HTR-8/SVneo (cell line): Measurements from ENCODE around the gene CTDP1.
"Not testable (repeated sequence)": the region's sequence is repeated elsewhere in the genome, so short reads cannot be mapped to it uniquely, and the experiment has no call there.

Experiments used
- DNase-seq: peaks from one replicate; pipeline ENCODE4 v3.0.0; 2011; ENCODE audit warnings: low spot score, mixed read lengths; ENCODE audit not compliant: insufficient read length
- FAIRE-seq: peaks from 2 replicates; lab custom pipeline; 2011; peaks lifted over from hg19 to GRCh38; lab: Jason Lieb, UNC

CTDP1 gene

DNA sequence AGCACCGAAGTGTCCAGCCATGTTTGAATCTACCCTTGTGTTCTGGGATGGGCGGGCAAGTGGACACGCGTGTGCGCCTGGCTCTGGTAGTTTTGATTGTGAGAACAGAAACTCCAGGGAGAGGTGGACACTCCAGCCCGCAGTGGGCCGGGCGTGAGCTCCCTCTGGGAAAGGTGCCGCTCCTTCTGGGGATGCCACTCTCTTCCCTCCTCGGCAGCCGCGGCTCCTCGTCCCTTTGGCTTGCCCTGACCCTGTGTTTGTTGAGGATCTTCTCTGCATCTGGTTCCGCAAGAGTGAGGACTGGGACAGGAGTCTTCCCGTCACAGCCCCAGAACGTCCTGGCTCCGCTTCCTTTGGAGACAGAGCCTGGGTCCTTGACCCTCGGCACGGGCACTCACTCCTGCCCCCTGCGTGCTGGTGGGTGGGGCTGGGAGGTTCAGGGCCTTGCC lies 1.3 kb downstream of the CTDP1 start:
- no peak for DNase-seq
- FAIRE-seq = no peak

DNA sequence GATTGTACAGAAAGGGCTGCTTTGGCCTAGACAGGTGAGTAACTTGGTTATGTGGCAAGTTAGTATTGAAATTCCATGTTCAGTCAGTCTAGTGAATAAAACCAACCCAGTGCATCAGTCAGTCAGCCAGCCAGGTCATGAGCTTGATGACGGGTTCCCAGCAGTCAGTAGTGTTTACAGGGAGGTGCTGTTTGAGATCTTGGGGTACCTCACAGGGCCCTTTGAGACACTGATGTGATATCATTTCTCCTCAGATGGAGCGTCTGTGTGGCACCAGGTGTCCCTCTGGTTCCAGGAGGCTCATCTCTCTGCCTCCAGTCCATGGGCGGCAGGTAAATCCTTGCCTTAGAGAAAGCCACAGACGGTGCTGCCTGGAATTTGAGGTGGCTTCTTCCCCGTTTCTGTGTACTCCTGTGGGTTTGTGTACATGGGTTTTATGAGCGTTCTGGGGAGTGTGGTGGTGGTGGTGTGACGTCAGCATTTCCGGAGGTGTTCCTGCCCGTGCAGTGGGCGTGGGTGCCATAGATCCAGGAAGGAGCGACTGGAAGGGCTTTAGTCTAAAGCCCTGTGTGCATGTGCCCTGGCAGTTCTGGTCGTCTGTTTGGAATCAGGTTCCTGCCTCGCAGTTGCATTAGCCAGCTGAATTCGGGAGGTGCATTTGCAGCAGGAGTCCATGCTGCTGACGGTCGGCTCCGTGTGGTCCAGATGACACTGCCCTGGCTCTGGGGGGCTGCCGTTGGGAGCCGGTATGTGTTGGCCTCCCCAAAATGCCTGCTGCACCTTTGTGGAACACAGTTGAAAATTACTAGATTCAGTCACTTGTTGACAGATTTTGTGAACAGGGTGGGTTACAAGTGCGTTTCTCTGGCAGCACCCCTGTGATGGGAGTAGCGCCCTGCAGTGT lies 2.1 kb downstream of the CTDP1 start:
- no peak for FAIRE-seq
- DNase-seq = no peak

DNA sequence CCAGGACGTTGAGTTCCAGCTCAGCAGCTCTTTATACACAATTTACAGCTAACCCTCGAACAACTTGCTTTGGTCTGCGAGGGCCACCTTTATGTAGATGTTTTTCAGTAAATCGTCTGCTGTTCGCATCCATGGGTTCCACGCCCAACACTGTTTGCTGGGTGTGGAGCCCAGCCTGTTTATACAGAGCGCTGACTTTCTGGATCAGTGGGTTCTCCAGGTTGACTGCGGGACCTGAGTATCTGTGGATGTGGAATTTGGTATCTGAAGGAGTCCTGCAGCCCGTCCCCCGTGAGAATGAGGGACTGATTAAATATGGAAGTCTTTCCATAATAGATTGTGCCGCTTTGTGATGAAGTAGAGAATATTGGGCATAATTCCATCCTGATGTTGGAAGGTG lies 2.9 kb downstream of the CTDP1 start:
- no peak for FAIRE-seq
- DNase-seq = no peak

DNA sequence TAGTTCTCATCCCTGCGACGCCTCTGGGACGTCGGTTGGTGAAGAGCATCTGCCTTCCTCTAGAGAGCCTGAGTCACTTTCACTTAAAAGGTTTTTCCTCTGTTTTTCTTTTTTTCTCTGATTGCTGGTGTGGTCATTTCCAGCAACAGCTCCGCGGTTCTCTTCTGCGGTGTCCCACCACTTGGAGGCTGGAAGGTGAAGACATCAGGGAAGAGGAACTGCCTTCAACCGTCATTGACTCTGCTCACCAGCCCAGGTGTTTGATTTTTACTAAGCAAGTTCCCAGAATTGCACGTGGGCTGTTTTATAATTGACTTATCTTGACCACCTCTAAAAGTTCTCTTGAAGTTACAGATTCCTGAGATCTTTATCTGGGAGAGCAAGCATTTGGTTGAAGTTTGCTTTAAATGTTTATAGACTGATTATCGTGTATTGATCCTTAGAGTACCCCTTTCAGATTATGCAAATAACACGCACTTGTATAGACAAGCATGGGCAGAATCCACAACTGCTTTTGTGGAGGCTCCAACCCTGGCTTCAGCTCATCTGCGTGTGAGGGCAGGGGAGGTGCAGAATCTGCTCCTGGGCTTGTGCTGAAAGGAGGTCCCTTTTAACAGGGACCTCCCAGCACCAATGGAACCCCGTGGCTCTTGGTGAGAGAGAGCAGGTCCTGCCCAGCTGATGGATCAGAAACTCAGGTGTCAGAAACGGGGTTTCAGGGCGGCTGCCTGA lies 3.5 kb downstream of the CTDP1 start:
- FAIRE-seq (no peak), DNase-seq (no peak)

DNA sequence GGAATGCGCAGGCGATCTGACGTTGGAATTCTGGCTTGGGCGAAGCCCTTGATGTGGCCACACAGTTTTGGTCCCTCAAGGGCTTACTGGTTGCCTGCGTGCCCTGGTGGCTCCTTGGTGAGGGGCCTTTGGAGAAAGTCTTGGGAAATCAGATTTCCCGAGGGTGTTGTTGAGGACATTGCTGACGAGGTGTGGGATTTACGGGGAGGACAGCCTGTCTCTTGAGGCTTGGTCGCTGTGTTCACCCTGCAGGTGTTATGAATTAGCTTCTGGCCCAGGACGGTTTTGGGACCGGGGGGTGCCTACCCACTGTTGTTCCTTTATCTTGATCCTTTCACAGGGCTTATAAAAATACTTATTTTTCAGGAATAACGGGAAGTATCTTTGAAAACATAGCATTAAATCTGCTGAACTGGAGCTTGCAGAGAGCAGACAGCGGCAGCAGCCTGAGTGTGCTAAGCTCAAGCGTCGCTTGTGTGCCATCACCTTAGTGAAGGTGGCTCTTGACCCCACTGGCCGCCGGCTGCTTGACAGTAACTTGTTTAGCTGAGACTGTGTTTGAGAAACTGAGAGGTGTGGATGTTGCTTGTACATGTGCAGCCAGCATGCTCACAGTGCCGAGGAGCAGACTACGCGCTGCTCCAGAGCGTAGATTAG lies 4.2 kb downstream of the CTDP1 start:
- DNase-seq = no peak
- no peak for FAIRE-seq

DNA sequence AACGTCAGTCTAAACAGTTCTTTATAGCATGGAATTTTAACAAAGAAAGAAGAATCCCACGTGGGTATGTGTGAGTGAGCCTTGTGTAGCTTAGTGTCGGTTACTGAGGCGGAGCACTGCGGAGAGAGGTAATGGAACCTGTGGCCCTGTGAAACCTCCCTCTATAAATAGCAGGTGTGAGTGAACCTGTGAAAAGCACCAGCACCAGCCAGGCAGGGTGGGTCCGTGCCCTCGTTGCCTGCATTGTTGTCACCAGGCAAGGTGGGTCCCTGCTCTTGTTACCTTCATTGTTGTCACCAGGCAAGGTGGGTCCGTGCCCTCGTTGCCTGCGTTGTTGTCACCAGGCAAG lies 4.7 kb downstream of the CTDP1 start:
- FAIRE-seq (no peak), DNase-seq (no peak)

DNA sequence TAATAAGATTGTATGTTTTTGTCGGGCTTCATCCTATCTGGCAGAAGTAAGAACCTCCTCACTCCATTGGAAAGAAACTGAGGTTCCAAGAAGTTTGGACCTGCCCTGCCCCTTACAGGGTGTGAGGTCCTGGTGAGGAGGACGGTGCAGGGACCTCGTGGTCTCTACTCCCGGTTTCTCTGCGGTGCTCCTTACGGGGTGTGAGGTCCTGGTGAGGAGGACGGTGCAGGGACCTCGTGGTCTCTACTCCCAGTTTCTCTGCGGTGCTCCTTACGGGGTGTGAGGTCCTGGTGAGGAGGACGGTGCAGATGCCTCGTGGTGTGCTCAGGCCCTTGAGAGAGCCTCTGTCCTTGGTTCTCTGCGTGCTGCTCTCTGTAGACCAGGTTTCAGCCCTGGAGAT lies 5.2 kb downstream of the CTDP1 start:
- DNase-seq (no peak), FAIRE-seq (no peak)

DNA sequence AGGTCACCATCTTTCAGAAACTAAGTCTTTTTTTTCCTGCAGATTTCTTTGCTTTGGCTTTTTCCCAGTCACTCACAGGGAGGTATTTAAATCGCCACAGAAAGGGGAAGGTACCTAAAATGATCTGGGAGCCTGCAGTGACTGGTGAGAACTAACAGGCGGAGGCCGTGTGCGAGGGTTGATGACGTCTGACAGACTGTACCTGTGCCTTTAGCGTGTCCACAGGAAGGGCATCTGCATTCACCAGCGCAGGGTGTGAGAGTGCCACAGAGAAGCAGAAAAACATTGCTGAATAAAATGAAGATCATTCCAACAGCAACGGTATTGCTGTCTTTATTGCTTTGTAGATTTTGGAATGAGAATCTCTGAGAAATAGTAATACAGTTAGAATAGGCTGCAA lies 5.7 kb downstream of the CTDP1 start:
- no peak for FAIRE-seq
- DNase-seq = no peak

DNA sequence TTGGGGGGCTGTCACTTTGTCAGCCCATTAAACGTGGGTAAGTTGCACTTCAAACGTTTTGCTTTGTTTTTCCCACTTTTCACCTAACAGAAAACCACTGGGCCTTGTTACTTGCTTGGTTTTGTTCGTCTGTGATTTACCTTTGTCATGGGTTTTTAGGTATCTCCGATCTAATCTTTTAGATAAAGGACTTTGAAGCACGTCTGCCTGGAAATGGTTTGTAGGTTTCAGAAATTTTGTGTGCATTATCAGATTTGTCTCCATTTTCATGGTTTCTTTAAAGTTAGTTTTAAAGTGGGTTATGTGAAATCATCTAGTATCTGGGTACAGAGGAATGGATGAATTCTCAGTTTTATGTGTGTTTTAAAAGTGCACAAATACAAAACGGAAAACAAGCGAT lies 6.4 kb downstream of the CTDP1 start:
- no peak for FAIRE-seq

DNA sequence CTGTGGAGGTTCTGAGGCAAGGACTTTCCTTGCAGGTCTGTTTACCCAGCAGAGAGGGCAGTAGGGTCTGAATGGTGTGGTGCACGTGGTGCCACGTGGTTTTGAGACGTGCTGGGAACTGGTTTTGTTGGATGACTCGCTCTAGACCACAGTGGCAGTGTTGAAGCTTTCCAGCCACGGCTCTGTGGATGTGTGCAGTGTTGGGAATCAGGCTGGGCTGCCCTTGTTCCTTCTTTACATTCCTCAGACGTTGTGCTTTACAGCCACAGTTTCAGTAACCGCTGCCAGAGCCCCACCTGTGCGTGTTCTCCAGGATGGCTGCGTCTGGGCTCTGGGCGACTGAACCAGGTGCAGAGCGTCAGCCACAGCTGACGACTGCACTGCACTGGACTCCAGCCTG lies 8.2 kb downstream of the CTDP1 start:
- FAIRE-seq (no peak), DNase-seq (no peak)

More for the DNA sequence above, 6.4 kb downstream of the CTDP1 start:
- no peak for DNase-seq

DNA sequence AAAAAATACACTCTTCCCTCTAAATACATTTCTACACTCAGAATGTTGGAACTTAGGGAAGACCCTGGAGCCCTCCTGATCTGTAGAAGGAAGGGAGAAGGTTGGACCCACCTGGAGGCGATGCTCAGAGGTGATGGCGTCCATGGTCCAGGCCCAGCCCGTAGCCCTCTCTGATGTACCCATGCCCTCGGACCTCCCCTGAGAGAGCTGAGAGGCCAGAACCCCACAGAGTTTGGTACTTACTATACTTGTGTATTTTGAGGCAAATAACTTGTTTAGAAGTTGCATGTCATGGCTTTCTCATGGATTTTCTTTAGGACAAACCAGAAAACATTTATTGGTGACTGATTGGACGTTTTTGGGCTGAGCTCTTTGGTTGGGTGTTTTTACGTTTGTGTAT lies 10.5 kb downstream of the CTDP1 start:
- FAIRE-seq (no peak), DNase-seq (no peak)

DNA sequence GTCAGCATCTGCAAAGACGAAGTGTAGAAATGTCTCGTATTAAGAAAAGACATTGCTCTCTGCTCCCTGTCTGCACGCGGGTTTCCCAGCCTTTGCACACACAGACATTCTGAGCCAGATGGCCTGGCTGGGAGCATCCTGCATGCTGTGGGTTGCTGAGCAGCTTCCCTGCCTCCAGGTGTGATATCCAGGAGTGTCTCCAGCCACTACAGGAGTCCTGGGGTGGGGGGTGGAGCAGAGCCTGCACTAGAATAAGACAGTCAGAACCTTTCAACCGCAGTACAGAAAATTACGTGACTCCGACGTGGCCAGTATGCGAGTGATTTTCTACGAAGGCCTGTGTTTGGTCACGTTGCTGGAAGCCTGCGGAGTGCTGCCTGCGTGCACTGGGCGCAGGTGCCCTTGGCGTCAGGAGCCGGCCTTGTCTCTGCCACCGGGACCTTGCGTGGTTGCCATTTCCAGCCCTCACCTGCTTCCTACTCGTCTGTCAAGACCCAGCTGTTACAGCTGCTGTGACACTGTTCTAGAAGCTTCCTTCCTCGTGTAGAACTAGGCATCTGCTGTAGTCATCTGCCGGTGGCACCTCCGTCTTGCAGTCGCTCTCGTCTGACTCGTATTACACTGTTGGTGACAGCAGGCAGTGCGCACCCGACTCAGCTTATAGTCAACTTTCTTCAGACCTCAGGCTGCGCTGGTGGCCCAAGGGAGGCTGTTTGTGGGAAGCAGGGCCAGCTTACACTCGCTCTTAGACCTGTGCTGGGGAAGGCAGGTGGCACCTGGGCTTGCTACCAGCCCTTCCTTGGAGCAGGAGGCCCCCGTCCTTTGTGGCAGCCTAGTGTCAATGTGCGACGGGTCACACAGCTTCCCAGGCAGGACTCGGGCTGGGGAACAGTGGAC lies 11.2 kb downstream of the CTDP1 start:
- DNase-seq (no peak), FAIRE-seq (no peak)

DNA sequence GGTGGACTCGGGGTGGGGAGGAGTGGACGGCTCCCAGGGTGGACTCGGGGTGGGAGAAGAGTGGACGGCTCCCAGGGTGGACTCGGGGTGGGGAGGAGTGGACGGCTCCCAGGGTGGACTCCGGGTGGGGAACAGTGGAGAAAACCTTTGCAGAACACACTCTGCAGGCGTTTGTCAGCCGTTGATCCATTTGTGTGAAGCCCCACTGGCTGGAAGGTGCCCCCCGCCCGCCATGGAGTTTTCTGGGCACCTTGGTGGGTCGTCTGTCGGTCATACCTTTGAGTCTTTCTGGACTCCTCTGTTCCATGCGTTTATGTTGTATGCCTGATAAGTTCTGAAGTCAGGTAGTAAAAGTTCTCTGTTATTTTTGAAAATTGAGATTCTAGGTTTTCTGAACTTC lies 12.5 kb downstream of the CTDP1 start:
- no peak for FAIRE-seq
- no peak for DNase-seq

DNA sequence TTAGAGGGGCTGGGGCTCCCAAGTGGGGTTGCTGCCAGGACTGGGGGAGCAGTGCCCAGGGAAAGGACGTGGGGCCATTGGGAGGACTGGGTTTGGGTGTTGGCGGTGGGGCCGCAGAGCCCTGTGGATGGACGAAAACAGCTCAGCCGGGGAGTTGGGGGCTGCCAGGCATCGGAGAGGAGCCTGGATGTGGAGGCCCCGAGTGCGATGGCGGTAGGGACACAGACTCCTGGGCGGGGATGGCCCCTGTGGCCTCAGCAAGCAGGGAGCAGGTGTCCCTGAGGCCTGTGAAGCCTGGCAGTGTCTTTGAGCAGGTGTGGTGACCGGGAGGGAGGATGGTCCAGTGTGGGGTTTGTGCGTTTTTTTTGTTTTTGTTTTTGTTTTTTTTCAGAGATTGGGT lies 13.3 kb downstream of the CTDP1 start:
- no peak for DNase-seq
- FAIRE-seq = no peak

DNA sequence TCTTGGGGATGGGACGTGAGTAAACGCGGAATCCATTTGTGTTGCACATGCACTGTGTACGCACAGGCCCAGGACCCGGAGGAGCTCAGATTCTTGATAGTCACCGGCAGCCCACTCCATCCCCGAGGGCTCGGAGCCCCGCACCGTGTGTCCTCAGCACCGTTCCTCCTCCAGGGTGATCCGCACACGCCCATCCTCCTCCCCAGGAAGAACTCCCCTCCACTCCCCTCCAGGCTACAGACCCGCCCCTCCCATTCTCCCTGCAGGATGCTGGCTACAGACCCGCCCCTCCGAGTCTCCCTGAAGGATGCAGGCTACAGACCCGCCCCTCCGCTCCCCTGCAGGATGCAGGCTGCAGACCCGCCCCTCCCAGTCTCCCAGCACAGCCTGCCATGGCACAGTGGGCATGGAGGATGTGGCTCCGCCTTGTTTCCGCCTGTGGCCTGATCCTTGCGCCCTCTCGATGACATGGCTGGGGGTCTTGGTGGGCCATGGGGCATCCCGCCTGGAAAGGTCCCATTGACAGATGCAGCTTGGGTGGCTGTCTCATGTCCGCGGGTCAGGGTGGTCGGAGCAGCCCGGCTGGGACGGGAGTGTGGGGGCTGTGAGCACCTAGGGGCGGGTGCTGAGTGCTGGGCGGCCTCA lies 14.1 kb downstream of the CTDP1 start:
- FAIRE-seq (no peak), DNase-seq (no peak)

DNA sequence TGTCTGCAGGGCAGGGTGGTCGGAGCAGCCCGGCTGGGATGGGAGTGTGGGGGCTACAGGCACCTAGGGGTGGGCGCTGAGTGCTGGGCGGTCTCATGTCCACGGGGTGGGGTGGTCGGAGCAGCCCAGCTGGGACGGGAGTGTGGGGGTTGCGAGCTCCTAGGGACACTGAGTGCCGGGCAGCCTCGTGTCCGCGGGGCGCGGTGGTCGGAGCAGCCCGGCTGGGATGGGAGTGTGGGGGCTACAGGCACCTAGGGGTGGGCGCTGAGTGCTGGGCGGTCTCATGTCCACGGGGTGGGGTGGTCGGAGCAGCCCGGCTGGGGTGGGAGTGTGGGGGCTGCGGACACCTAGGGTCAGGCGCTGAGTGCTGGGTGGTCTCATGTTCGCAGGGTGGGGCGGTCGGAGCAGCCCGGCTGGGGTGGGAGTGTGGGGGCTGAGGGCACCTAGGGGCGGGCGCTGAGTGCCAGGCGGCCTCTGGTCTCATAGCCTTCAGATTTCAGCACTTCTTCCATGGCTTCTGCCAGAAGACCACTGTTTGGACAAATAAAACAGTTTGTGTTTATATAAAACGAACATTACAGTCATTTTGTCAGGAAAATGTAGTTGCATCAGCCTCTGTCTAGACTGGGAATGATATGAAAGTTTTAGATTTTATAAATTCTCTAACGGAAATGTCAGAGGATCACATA lies 14.7 kb downstream of the CTDP1 start:
- not testable (repeated sequence) for DNase-seq, FAIRE-seq

DNA sequence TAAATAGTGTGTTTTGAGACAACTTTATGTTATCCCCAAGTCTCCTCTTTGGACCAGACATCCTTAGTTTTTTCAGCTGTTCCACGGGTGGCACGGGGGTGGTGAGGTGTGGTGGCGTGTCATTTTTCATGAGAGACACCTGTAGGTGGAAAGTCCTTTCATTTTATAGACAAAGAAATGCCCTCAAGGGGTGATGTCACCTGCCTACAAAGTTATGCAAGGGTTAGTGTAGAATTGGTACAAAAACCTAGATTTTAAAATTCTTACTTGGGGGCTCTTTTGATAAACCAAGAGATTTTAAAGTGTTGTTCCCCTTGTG lies 15.3 kb downstream of the CTDP1 start:
- DNase-seq = no peak
- no peak for FAIRE-seq

DNA sequence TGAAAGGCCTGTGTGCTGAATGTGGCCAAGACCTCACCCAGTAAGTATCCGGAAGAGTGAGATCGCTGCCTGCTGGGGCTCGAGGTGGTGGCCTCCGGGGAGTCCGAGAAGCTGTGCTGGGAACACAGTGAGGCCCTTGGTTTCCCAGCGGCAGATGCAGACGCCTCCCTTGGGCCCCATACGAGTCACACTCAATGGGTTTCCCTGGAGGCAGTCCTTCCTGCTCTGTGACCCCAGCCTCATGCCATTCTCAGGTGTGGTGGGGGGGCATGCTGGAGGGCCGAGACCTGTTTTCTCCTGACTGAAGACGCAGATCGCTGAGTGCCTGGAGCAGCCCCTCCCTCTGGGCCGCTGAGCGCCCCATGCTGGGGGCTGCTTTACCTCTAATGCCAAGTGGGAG lies 15.7 kb downstream of the CTDP1 start:
- FAIRE-seq (no peak), DNase-seq (no peak)
